AG10803 (cell line): Measurements from ENCODE around the gene LIX1.
"Not testable (repeated sequence)": the region's sequence is repeated elsewhere in the genome, so short reads cannot be mapped to it uniquely, and the experiment has no call there.

ENCODE experiments used
- DNase-seq: peaks from one replicate; pipeline ENCODE4 v3.0.0; 2010; ENCODE audit warnings: low read depth
- H3K4me3 ChIP-seq: 2 replicates; pipeline ENCODE4 v1.5.1; 2011; ENCODE audit warnings: mild to moderate bottlenecking, low read length, control low read depth
- TF ChIP-seq, protein P1 (sequence below): conservative IDR thresholded peaks from 2 replicates; pipeline ENCODE4 v1.5.1; 2011; ENCODE audit warnings: mild to moderate bottlenecking, low read length, control low read depth, inconsistent platforms

LIX1 gene

DNA sequence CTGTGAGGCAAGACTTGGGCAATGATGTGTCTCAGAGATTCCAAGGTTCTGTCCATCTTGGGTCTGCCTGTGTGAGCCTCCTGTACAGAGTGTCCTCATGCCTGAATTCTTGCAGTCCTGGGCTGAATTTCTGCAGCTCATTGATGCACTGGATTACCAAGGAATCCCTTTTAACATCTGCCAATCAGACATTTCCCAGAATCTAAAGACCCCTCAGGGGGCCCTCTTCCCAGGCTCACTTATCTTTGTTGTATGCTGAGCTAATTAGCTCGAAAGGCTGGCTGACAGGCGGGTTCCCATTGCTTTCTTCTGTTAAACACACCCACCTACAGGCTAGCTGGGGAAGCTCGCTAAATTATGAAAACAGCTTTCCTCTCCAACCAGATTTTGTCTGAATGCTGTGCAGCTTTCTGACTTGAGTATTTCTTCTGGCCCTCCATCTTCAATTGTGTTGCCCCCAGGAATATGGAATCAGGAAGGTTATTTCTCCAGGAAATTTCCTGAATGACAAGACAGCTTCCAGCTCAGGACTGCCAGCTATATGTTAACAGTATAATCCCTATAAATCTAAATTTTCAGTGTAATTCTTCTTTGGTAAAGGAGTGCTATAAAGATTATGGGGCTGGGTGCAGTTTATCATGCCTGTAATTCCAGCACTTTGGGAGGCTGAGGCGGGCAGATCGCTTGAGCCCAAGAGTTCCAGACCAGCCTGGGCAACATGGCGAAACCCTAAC lies at the start of gene LIX1:
LIX1 (minus strand) TSS at position 91 of the 734 bp plus-strand sequence; CDS start at position 56, 35 bp downstream.
- peak; percentile 28 for DNase-seq
- H3K4me3 ChIP-seq, result no peak within 1 kb of the TSS
- TF ChIP-seq, protein P1, sequence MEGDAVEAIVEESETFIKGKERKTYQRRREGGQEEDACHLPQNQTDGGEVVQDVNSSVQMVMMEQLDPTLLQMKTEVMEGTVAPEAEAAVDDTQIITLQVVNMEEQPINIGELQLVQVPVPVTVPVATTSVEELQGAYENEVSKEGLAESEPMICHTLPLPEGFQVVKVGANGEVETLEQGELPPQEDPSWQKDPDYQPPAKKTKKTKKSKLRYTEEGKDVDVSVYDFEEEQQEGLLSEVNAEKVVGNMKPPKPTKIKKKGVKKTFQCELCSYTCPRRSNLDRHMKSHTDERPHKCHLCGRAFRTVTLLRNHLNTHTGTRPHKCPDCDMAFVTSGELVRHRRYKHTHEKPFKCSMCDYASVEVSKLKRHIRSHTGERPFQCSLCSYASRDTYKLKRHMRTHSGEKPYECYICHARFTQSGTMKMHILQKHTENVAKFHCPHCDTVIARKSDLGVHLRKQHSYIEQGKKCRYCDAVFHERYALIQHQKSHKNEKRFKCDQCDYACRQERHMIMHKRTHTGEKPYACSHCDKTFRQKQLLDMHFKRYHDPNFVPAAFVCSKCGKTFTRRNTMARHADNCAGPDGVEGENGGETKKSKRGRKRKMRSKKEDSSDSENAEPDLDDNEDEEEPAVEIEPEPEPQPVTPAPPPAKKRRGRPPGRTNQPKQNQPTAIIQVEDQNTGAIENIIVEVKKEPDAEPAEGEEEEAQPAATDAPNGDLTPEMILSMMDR, result peak; percentile 61

DNA sequence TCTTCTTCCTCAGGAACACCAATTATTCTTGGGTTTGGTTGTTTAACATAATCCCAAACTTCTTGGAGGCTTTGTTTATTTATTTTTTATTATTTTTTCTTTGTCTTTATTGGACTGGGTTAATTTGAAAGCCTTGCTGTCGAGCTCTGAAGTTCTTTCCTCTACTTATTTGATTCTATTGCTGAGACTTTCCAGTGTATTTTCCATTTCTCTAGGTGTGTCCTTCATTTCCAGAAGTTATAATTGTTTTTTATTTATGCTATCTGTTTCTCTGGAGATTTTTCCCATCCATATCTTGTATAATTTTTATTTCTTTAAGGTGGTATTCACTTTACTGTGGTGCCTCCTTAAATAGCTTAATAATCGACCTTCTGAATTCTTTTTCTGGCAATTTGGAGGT lies 49.5 kb upstream of the LIX1 start:
- TF ChIP-seq, protein P1, result no peak
- no peak overlapping the region for H3K4me3 ChIP-seq
- DNase-seq, result no peak

DNA sequence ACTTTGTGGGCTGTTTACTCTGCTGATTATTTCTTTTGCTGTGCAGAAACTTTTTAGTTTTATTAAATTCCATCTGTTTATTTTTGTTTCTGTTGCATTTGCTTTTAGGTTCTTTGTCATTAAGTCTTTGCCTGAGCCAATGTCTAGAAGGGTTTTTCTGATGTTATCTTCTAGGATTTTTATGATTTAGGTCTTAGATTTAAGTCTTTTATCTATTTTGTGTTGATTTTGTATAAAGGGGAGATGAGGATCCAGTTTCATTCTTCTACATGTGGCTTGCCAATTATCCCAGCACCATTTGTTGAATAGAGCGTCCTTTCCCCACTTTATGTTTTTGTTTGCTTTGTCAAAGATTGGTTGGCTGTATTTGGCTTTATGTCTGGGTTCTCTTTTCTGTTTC lies 47.1 kb upstream of the LIX1 start:
- not testable (repeated sequence) for H3K4me3 ChIP-seq, DNase-seq

DNA sequence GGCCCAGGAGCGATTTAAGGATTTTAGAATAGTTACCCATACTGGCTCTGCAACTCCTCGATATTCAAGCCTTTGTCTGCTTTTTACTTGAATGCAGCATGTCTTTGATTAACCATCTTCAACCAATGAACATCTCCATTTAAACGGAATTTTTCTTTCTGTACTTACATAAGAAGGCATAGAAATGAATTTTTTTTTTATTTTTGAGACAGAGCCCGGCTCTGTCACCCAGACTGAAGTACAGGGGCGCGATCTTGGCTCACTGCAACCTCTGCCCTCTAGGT lies 41.5 kb upstream of the LIX1 start:
- TF ChIP-seq, protein P1, result no peak
- H3K4me3 ChIP-seq, result peak overlapping the region; percentile 83
- DNase-seq, result no peak

DNA sequence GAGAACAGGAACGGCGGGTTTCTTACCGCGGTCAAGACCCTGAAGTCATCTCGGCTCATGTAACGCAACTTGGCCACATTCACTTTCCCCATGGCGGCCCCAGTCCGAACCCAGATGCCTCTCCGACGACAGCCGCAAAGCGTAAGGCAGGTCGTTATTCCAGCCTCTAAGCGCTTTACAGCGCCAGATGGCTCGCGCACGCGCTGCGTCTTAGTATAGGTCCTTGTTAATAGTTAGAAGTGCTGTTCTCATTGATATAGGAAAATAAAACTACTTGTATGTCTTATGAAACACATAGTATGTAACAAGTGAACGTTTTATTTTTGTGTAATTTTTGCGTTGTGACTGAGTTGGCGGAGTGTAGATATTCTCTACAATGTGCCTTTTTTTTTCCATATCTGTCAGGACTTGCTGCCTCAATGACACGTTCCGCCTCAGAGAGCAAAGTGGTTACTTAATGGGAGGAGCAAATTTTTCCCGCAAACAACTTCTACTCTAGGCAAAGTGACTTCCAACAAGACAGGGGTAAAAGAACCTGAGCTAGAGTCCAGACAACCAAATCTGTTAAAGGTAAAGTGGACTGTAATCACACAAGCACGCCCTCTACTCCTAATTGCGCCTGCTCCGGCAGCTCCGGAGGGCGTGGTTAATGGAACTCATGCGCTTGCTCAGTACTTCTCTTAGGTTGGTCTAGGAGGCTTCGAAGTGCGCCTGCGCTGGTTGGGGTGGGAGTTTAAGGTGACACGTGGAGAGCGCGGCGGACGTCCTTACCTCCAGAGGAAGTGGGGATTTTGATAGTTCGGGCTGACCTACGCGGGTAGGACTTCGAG lies 40.9 kb upstream of the LIX1 start, which contains the start of gene RIOK2:
RIOK2 (minus strand) TSS at position 148 of the 830 bp plus-strand sequence; CDS start at position 92, 56 bp downstream.
- peak; percentile 93 for DNase-seq
- peak within 1 kb of the TSS; percentile 83 for H3K4me3 ChIP-seq
- TF ChIP-seq, protein P1, result no peak

DNA sequence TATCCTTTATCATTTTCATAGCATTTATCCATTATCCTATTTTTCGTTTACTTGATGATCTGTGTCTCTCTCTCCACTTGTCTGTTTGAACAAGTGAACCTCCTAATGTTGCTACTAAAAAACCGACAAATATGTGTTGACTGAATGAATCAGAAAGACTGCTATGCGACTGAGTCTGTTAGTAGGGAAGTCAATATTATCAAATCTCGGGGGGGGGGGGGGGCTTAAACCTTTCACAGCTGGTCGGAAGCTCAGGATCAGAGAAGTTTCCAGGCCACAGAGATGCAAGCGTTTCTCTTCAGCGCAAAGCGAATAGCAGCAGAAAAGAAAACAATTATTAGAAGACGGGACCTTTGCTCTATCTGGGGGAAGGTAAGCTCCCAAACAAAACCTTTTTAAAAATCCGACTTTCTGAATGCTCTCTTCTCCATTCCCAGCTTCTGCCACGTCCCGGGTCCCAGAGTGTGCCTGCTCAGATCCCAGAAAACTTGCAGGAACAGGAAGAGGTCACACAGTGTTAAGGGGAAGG lies 40.2 kb upstream of the LIX1 start:
- H3K4me3 ChIP-seq, result peak overlapping the region; percentile 83
- DNase-seq, result peak; percentile 58
- TF ChIP-seq, protein P1, result no peak

DNA sequence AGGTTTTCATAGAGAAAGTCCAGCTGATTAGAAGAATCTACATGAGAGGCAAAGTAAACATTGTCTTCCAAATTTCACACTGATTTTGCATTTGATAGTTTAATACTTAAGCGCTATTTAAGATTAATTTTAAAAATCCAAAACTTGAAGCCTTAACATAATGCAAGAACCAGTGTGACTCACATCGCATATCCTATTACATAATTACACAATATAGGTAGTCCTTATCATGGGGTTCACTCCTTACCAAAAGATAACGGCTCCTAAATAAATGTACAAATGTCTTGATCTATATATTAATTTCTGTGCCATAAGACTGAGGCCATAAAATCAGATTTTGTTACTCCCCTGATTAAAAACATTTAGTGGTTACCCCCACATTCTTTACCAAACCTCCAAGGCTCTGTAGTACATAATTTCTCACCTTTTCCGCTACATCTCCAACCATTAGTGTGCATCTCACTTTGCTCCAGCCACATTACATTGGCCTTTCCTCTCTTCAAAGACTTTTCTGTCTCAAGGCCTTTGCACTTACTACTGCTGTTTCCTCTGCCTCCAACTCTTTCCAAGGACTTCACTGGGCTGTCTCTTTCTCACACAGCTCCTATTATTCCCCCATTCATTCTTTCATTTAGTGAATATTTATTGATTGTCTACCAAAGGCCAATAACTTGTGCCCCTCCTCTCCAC lies 39.6 kb upstream of the LIX1 start:
- peak overlapping the region; percentile 83 for H3K4me3 ChIP-seq
- TF ChIP-seq, protein P1, result no peak
- peak; percentile 11 for DNase-seq

DNA sequence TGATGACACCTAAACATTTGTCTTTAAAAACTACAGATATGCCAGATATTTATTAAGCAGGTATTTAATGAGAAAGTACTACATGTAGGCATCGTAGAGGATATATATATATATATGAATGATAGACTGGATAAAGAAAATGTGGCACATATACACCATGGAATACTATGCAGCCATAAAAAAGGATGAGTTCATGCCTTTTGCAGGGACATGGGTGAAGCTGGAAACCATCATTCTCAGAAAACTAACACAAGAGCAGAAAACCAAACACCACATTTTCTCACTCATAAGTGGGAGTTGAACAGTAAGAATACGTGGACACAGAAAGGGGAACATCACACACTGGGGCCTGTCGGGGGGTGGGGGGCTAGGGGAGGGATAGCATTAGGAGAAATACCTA lies 37.0 kb upstream of the LIX1 start:
- not testable (repeated sequence) for H3K4me3 ChIP-seq, DNase-seq
